GM12878 (cell line): Measurements from ENCODE around the gene PHLDB1.

ENCODE experiments used
- BCLAF1 ChIP-seq: fragments of 450-650 bp; IDR thresholded peaks from 2 replicates; pipeline ENCODE4 v1.6.1; 2017; ENCODE audit warnings: antibody characterized with exemption, mild to moderate bottlenecking, moderate library complexity
- CHD2 ChIP-seq: IDR thresholded peaks from 2 replicates; pipeline ENCODE4 v1.6.1; 2011; ENCODE audit warnings: low read depth, low read length, improper control_type of control experiment, borderline replicate concordance
- CTCF ChIP-seq, 3 experiments: IDR thresholded peaks in 2 of 3; conservative IDR thresholded peaks in 1 of 3; 2 replicates each; pipeline ENCODE4 v1.5.1; 2011; ENCODE audit warnings: low read depth in 3 of 3, low read length in 3 of 3, mild to moderate bottlenecking in 3 of 3, control low read depth in 2 of 3, moderate library complexity in 2 of 3, inconsistent platforms in 1 of 3, mixed read lengths in 1 of 3; ENCODE audit not compliant: control insufficient read depth in 2 of 3, insufficient read depth in 1 of 3; ENCODE audit errors: extremely low read depth in 1 of 3
- KDM1A ChIP-seq: fragments of 200-600 bp; sonication (generic); IDR thresholded peaks from 2 replicates; pipeline ENCODE4 v1.6.1; 2016; ENCODE audit warnings: borderline replicate concordance
- MXI1 ChIP-seq: fragments of 150-350 bp; IDR thresholded peaks from 2 replicates; pipeline ENCODE4 v1.6.1; 2011; ENCODE audit warnings: low read depth, mild to moderate bottlenecking, inconsistent platforms, low read length, improper control_type of control experiment
- RAD21 ChIP-seq: IDR thresholded peaks from 2 replicates; pipeline ENCODE4 v1.6.1; 2011; ENCODE audit warnings: mild to moderate bottlenecking, low read depth, low read length, moderate library complexity; ENCODE audit not compliant: insufficient read depth
- ZBTB11 ChIP-seq: fragments of 450-650 bp; formaldehyde crosslinking; IDR thresholded peaks from 2 replicates; pipeline ENCODE4 v1.5.0; 2022; ENCODE audit warnings: mild to moderate bottlenecking, missing genetic modification characterization
- TF ChIP-seq, protein P1 (sequence below): IDR thresholded peaks from 2 replicates; pipeline ENCODE4 v1.6.1; 2012; ENCODE audit warnings: low read depth, low read length, improper control_type of control experiment

DNA sequence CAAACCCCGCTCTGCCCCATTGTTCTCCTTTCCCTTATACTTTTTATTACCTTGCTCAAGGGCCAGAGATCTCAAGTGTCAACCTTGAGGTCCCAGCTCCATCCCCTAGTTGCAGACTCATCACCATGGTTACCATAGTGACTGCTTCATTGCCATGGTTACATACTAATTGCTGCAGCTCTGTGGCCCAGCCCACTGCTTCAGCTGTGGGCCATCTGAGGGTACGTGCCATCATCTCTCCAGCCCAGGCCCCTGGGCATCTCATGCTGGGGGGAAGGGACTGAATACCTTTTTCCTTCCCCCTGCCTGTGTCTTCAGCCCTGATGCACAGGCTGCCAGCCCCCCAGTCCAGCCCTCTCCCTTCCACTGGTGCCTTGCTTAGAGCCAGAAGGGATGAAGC lies 49.8 kb downstream of the PHLDB1 start:
- no peak for TF ChIP-seq CTCF (IDR thresholded peaks at IDR 0.05 in 2 of 3, conservative IDR thresholded peaks at IDR 0.05 in 1 of 3; ENCODE audit: control insufficient read depth in 2 of 3, extremely low read depth in 1 of 3, insufficient read depth in 1 of 3, low read depth in 3 of 3, low read length in 3 of 3)
- no peak for TF ChIP-seq ZBTB11 (CRISPR knock-in tag)
- TF ChIP-seq RAD21: no peak
- no peak for TF ChIP-seq CHD2
- TF ChIP-seq KDM1A: no peak
- TF ChIP-seq MXI1: no peak
- TF ChIP-seq, protein P1, sequence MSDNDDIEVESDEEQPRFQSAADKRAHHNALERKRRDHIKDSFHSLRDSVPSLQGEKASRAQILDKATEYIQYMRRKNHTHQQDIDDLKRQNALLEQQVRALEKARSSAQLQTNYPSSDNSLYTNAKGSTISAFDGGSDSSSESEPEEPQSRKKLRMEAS: no peak
- TF ChIP-seq BCLAF1: no peak
